ENCODE results near the gene PPP2R1B.

GRCh38 chr11:111741751-111742150 is 24.4 kb downstream of the PPP2R1B start:
- TF ChIP-seq CTCF (IDR thresholded peaks at IDR 0.05) (no peak), RAD21 (conservative IDR thresholded peaks at IDR 0.05 in 1 of 2, IDR thresholded peaks at IDR 0.05 in 1 of 2) (no peak)

Measured in A549 (cell line).